B cell (primary cell): ENCODE results near the gene NOXO1. TPM values are rescaled to one million over a fixed set of nuclear protein-coding genes. Genes with fewer than 3 reads are reported as not detected.

Experiments used
- ATAC-seq: fragments of 200-7000 bp; cut with Tn5 transposase; one replicate; pipeline ENCODE4 v1.10.0; 2021; ENCODE audit warnings: low read depth, mild to moderate bottlenecking, moderate number of reproducible peaks, moderate library complexity
- CTCF ChIA-PET: fragments of 350-600 bp; sonication (Branson Sonifier 250); formaldehyde crosslinking; loops from one replicate; lab custom pipeline; 2021; ENCODE audit warnings: antibody characterized with exemption, inconsistent platforms; lab: Charles Lee
- POLR2A ChIA-PET: fragments of 350-600 bp; sonication (Branson Sonifier 250); formaldehyde crosslinking; loops from one replicate; lab custom pipeline; 2021; ENCODE audit warnings: antibody characterized with exemption; lab: Charles Lee
- DNase-seq: peaks from one replicate; pipeline ENCODE4 v3.0.0; 2013
- H2AFZ ChIP-seq: 2 replicates; pipeline ENCODE4 v1.6.1; 2012; ENCODE audit warnings: mild to moderate bottlenecking, low read depth, low read length; ENCODE audit not compliant: insufficient read depth, poor library complexity, severe bottlenecking
- H3K27ac ChIP-seq, 2 donors: 1 replicate in 1 of 2; 2 replicates in 1 of 2; pipeline ENCODE4 v1.5.1; 2012 to 2013; ENCODE audit warnings: low read length in 2 of 2, mild to moderate bottlenecking in 2 of 2, moderate library complexity in 1 of 2
- H3K27me3 ChIP-seq, 4 experiments: fragments of 200-600 bp in 1 of 4; sonication (generic) in 1 of 4; replicated peaks in 1 of 4; 1 replicate in 2 of 4; 2 replicates in 2 of 4; pipeline versions ENCODE4 v1.6.1 to v1.7.0; 2013 to 2016; ENCODE audit warnings: low read length in 3 of 4, mild to moderate bottlenecking in 2 of 4, mixed read lengths in 1 of 4, moderate library complexity in 1 of 4; ENCODE audit not compliant: insufficient read depth in 4 of 4, control insufficient read depth in 3 of 4; ENCODE audit errors: control extremely low read depth in 1 of 4
- H3K36me3 ChIP-seq, 2 experiments: replicated peaks in 1 of 2; 1 replicate in 1 of 2; 2 replicates in 1 of 2; pipeline versions ENCODE4 v1.6.1 to v1.7.1; 2013; ENCODE audit warnings: low read length in 1 of 2; ENCODE audit not compliant: insufficient read depth in 2 of 2, control insufficient read depth in 1 of 2; ENCODE audit errors: control extremely low read depth in 1 of 2, extremely low read depth in 1 of 2
- H3K4me1 ChIP-seq, 2 donors: fragments of 200-600 bp in 1 of 2; sonication (generic) in 1 of 2; 1 replicate in 1 of 2; 2 replicates in 1 of 2; pipeline versions ENCODE4 v1.5.1 to v1.6.1; 2013 to 2017; ENCODE audit warnings: low read length in 2 of 2; ENCODE audit not compliant: control insufficient read depth in 2 of 2, insufficient read depth in 2 of 2
- H3K4me2 ChIP-seq: replicated peaks from 2 replicates; pipeline ENCODE3; 2012; ENCODE audit warnings: mild to moderate bottlenecking, low read depth, low read length; ENCODE audit not compliant: poor library complexity, severe bottlenecking
- H3K4me3 ChIP-seq, 5 experiments: fragments of 200-600 bp in 1 of 5; sonication (generic) in 1 of 5; 1 replicate in 3 of 5; 2 replicates in 2 of 5; pipeline versions ENCODE4 v1.5.1 to v1.7.0; 2011 to 2016; ENCODE audit warnings: low read length in 4 of 5, mild to moderate bottlenecking in 4 of 5, low read depth in 2 of 5, control low read depth in 1 of 5, moderate library complexity in 1 of 5; ENCODE audit not compliant: insufficient read depth in 1 of 5; ENCODE audit errors: control extremely low read depth in 1 of 5, extremely low read depth in 1 of 5
- H3K79me2 ChIP-seq: fragments of 200-600 bp; sonication (generic); one replicate; pipeline ENCODE4 v1.6.0; 2016; ENCODE audit warnings: low read length; ENCODE audit not compliant: control insufficient read depth, insufficient read depth
- H3K9ac ChIP-seq: fragments of 200-600 bp; sonication (generic); 2 replicates; pipeline ENCODE4 v1.6.1; 2017; ENCODE audit warnings: mild to moderate bottlenecking, low read length, moderate library complexity
- H3K9me3 ChIP-seq, 3 donors: one replicate each; pipeline versions ENCODE4 v1.6.1 to v1.7.1; 2013; ENCODE audit warnings: low read length in 2 of 3; ENCODE audit not compliant: control insufficient read depth in 2 of 3, insufficient read depth in 1 of 3; ENCODE audit errors: control extremely low read depth in 1 of 3
- H4K20me1 ChIP-seq: 2 replicates; pipeline ENCODE4 v1.6.0; 2012; ENCODE audit warnings: mild to moderate bottlenecking, low read length; ENCODE audit not compliant: insufficient read depth, control insufficient read depth, poor library complexity, severe bottlenecking
- H3K27ac Mint-ChIP-seq: one replicate; pipeline ENCODE4 v1.8.0; 2021; ENCODE audit warnings: mixed read lengths
- H3K27me3 Mint-ChIP-seq: one replicate; pipeline ENCODE4 v1.8.0; 2021; ENCODE audit warnings: mixed read lengths
- H3K4me1 Mint-ChIP-seq: one replicate; pipeline ENCODE4 v1.8.0; 2021; ENCODE audit warnings: mixed read lengths
- H3K4me3 Mint-ChIP-seq: one replicate; pipeline ENCODE4 v1.8.0; 2021; ENCODE audit warnings: mixed read lengths
- H3K9me3 Mint-ChIP-seq: one replicate; pipeline ENCODE4 v1.8.0; 2022; ENCODE audit warnings: mixed read lengths; ENCODE audit not compliant: insufficient read depth
- EZH2 ChIP-seq: IDR thresholded peaks from 2 replicates; pipeline ENCODE4 v1.6.1; 2012; ENCODE audit warnings: borderline replicate concordance, low read depth, mild to moderate bottlenecking, moderate library complexity, low read length; ENCODE audit not compliant: insufficient read depth, poor library complexity, severe bottlenecking
- WGBS: methylation state at CpG from one replicate; pipeline ENCODE4 v1.1.5; 2013; ENCODE audit warnings: missing lambda C conversion rate; ENCODE audit not compliant: insufficient coverage; 5-methylcytosine and 5-hydroxymethylcytosine counted together
- intact Hi-C: fragments of 100-400 bp; cut with micrococcal nuclease; formaldehyde crosslinking; loops from one replicate; pipeline ENCODE4 v1.10.0; 2022
- polyA plus RNA-seq: library from polyadenylated mRNA; depleted of rRNA; stranded (reverse); fragments of >200 nt; gene quantifications from 2 replicates; pipeline ENCODE4 v1.2.3, GENCODE V29; 2012
- total RNA-seq, 2 donors: library from RNA; stranded (reverse); fragments of 120-200 nt in 1 of 2; gene quantifications; 1 replicate in 1 of 2; 2 replicates in 1 of 2; pipeline versions ENCODE4 v1.2.3 to v1.2.4, GENCODE V29; 2013 to 2022
- TF ChIP-seq, protein P1 (sequence below): fragments of 200-600 bp; IDR thresholded peaks from one replicate; pipeline ENCODE4 v1.8.0; 2022; ENCODE audit warnings: antibody characterized with exemption, mild to moderate bottlenecking

The NOXO1 gene
- total and polyA plus RNA-seq, 2 donors (not counting 1 experiment from before 2014, with no cell fraction given): 0.30 to 0.74 TPM

DNA sequence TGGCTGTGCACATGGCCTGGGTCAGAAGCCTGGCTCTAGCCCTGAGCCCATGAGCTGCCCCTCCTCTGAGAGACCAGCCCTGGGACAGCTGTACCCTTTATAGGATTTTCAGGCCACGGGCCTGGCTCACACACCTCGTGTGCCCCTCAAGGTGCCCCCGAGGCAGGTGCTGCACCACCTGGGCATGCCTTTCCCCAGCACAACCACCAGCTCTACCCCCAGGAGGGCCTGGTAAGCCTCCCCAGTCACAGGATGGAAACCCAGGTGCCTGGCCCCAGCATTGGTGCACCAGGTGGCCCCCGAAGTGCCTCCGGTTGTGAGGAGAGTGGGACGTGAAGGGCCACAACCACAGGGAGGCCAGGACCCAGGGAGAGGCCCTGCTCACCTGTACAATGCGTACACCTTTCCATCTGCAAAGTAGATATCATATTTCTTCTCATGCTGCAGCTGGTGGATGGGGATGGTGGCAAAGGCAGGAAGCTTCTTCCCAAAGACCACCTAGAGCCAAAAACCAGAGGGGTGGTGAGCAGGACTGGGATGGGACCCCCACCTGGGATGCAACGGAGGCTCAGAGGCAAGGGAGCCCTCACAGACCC is 22.1 kb upstream of the NOXO1 start:
- TF ChIP-seq, protein P1, sequence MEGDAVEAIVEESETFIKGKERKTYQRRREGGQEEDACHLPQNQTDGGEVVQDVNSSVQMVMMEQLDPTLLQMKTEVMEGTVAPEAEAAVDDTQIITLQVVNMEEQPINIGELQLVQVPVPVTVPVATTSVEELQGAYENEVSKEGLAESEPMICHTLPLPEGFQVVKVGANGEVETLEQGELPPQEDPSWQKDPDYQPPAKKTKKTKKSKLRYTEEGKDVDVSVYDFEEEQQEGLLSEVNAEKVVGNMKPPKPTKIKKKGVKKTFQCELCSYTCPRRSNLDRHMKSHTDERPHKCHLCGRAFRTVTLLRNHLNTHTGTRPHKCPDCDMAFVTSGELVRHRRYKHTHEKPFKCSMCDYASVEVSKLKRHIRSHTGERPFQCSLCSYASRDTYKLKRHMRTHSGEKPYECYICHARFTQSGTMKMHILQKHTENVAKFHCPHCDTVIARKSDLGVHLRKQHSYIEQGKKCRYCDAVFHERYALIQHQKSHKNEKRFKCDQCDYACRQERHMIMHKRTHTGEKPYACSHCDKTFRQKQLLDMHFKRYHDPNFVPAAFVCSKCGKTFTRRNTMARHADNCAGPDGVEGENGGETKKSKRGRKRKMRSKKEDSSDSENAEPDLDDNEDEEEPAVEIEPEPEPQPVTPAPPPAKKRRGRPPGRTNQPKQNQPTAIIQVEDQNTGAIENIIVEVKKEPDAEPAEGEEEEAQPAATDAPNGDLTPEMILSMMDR: no peak
- Mint-ChIP-seq H3K9me3 (no peaks in the 10 kb centered on the region), H3K4me3 (no peak overlapping the region), H3K4me1 (peaks cover 35% of the 10 kb centered on the region), H3K27me3 (no peaks in the 10 kb centered on the region), H3K27ac (no peak overlapping the region)
- peak overlapping the region; percentile 59 for H3K4me2 ChIP-seq
- ATAC-seq: no peak
- H3K36me3 ChIP-seq: peaks cover 0 to 51% of the 10 kb centered on the region in 2 experiments
- H4K20me1 ChIP-seq: peaks cover 79% of the 10 kb centered on the region
- no peak overlapping the region for H3K4me3 ChIP-seq
- no peaks in the 10 kb centered on the region for H3K27me3 ChIP-seq
- ChIA-PET CTCF (interaction anchor here (0.6 to 4.9 kb wide), 13 partner anchors 9 to 1313 kb away, joined by 3 to 46 read pairs (median 5); partner anchors contain the start of genes ECI1, NOXO1, RAB26 and TRAF7), POLR2A (interaction anchor here (0.6 to 1.5 kb wide), 5 partner anchors 12 to 1951 kb away, joined by 3 to 9 read pairs (median 5); partner anchors contain the start of gene TRAF7)
- WGBS: 83% methylated on average over 4 of the region's 8 CpGs
- H3K4me1 ChIP-seq: peaks cover 26 to 38% of the 10 kb centered on the region in 2 donors
- H3K79me2 ChIP-seq: peaks cover 61% of the 10 kb centered on the region
- no peak for DNase-seq
- intact Hi-C loops: no loop called here
- no peak overlapping the region for H3K9ac ChIP-seq
- H3K27ac ChIP-seq: no peak overlapping the region
- no peak overlapping the region for H2AFZ ChIP-seq
- H3K9me3 ChIP-seq: no peaks in the 10 kb centered on the region

DNA sequence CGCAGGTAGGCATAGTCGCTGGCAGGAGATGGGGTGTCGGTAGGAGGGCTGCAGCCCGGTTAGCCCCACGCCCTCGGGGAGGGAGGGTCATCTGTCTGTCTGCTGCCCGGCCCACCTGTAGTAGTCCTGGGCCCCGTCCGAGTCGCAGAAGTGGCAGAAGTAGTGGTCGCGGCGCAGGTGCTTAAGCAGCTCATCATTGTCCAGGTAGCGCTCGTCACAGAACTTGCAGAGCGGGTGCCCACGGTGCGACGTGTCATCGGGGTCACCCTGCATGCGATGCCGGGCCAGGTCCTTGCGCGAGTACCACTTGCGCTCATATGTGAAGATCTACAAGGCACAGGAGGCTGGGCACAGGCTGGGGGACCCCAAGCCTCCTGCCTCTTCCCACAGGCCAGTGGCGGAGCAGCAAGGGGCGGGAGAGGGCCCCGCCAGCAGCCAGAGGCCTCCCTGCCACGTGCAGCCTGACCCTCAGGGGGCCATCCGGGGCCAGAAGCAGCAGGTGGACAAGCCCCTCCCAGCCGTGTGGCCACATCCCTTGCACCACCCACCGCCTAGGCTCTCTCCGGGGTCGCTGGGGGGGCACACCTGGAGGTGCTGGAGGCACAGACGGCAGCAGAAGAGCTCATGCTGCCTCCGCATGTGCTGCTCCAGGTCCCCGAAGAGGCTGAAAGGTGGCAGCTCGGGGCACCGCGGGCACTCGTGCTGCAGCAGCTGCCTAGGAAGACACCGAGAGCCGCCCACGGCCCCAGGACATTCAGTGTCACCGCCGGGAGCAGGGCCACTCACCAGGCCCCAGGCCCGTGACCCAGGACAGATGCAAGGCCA is 21.3 kb upstream of the NOXO1 start:
- 97% methylated on average over 47 of the region's 47 CpGs for WGBS
- POLR2A ChIA-PET: interaction anchor here (0.6 to 0.8 kb wide), 2 partner anchors 9 to 153 kb away, joined by 3 to 5 read pairs; partner anchors contain the start of gene TRAF7
- H2AFZ ChIP-seq: no peak overlapping the region
- CTCF ChIA-PET: interaction anchor here (1.3 to 4.9 kb wide), 6 partner anchors 9 to 249 kb away, joined by 5 to 46 read pairs (median 8); partner anchors contain the start of genes ECI1, RAB26 and TRAF7
- no peak overlapping the region for H3K27ac ChIP-seq
- Mint-ChIP-seq H3K27ac (no peak overlapping the region), H3K4me1 (peaks cover 28% of the 10 kb centered on the region), H3K27me3 (no peaks in the 10 kb centered on the region), H3K9me3 (no peaks in the 10 kb centered on the region), H3K4me3 (no peak overlapping the region)
- H3K4me1 ChIP-seq: peaks cover 19 to 30% of the 10 kb centered on the region in 2 donors
- DNase-seq: no peak
- no peak for ATAC-seq
- H3K9me3 ChIP-seq: no peaks in the 10 kb centered on the region
- peaks cover 72% of the 10 kb centered on the region for H4K20me1 ChIP-seq
- peaks cover 54% of the 10 kb centered on the region for H3K79me2 ChIP-seq
- H3K36me3 ChIP-seq: peaks cover 0 to 54% of the 10 kb centered on the region in 2 experiments
- H3K4me2 ChIP-seq: no peak overlapping the region
- H3K27me3 ChIP-seq: no peaks in the 10 kb centered on the region
- H3K4me3 ChIP-seq: no peak overlapping the region
- no peak overlapping the region for H3K9ac ChIP-seq
- TF ChIP-seq, protein P1: no peak
- no peak for TF ChIP-seq EZH2
- intact Hi-C loops: no loop called here
